NK-92 (cell line): Measurements from ENCODE around the gene SGMS1.

Source experiments
- DNase-seq: peaks from one replicate; lab custom pipeline; 2025; ENCODE audit not compliant: unreplicated experiment; lab: John Stamatoyannopoulos, UW

Gene SGMS1

DNA sequence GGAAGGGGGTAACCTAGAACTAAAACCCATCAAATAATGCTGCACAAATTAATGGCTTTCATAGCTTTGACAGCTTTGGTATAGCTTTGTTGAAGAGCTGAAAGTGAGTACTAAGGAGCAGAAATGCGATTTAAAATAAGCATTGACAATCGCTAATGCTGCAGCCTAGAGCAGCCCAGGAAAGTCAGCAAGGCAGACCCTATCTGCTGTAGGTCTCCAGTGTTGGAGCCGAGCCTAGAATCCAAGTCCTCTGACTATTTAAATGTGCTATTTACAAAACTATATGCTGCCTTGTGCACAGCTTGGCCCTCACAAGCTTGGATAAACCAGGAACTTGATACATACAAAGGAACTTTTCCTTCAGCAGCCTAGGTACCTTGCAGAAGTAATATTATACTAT, 307.6 kb downstream of the SGMS1 start:
- no peak for DNase-seq

DNA sequence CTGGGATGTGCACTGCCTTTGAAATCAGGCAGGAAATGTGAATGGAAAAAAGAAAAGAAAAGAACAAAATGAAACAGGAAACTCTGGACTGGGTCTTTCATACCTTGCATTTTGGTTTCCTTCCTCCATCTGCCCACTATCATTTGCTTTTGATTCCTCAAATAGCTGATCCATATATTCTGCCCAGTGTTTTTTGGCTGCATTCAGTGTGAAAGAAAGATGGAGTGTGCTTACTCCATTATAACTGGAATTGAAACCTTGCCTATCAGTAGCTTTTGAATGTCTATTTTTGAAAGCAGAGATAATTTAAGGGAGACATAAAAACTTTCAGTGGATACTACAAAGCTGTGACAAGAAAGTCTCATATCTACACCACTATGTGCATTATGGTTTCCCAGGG, 308.3 kb downstream of the SGMS1 start:
- no peak for DNase-seq

GRCh38 chr10:50314169-50315071, 309.3 kb downstream of the SGMS1 start:
- no peak for DNase-seq

- DNase-seq: no peak
Observed at GRCh38 chr10:50312464-50313437, 311.0 kb downstream of the SGMS1 start.

- DNase-seq: no peak
Observed at GRCh38 chr10:50310560-50311174, 313.1 kb downstream of the SGMS1 start.

- DNase-seq: no peak
Observed at GRCh38 chr10:50309342-50309741, 314.4 kb downstream of the SGMS1 start.

GRCh38 chr10:50304660-50305059, 319.1 kb downstream of the SGMS1 start:
- DNase-seq: no peak

DNA sequence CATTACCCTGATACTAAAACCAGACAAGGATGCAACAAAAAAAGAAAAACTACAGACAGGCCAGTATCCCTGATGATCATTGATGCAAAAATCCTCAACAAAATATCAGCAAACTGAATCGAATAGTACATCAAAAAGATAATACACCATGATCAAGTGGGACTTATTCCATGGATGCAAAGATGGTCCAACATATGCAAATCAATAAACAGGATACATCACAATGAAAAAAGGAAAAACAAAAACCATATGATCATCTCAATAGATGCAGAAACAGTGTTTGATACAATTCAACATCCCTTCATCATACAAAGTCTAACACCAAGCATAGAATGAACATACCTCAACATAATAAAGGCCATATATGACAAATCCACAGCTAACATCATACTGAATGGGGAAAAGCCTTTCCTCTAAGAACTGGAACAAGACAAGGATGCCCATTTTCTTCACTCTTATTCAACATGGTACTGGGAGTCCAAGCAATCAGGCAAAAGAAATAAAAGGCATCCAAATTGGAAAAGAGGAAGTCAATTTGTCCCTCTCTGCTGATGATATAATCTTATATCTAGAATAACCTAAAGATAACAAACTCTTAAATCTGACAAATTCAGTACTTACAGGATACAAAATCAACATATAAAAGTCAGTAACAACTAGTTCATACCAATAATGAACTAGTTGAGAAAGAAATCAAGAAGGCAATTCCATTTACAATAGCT, 323.6 kb downstream of the SGMS1 start:
- no peak for DNase-seq

- DNase-seq: no peak
Observed at GRCh38 chr10:50295367-50295766, 328.4 kb downstream of the SGMS1 start.

GRCh38 chr10:50294582-50294981, 329.2 kb downstream of the SGMS1 start:
- no peak for DNase-seq

DNA sequence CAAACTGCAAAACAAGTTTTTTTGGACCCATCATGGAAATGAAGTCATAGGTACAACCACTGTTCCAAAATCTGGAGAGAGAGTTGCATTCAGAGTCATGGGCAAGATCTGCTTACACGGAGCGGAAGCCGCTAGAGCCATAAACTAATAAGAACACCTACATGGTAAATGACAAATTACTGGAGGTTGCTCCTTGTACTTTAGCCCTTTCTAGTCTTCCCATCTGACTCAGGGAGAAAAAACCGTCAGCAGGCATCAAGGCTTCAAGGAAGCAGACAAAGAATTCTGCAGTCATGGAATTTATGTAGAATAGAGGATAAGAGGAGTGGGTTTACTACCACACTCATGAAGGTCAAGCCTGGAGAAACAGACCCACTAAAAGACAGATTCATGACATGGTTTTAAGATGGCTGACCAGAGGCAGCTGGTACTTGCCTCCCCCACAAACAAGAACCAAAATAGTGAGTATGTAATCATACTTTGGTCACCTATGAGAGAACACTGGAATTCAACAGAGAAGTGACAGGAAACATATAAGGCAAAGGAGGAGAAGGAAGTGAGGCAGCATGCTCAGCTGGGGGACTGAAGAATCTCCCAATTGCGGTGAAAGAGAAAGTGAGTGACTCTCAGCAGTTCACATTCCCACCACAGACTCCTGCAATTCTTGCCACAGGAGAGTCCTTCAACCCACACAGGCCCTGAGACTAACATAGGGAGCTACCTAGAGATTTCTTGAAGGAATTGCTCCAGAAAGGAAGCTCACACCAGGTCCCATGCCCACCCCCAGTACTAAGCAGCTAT, 330.0 kb downstream of the SGMS1 start:
- DNase-seq: no peak

DNA sequence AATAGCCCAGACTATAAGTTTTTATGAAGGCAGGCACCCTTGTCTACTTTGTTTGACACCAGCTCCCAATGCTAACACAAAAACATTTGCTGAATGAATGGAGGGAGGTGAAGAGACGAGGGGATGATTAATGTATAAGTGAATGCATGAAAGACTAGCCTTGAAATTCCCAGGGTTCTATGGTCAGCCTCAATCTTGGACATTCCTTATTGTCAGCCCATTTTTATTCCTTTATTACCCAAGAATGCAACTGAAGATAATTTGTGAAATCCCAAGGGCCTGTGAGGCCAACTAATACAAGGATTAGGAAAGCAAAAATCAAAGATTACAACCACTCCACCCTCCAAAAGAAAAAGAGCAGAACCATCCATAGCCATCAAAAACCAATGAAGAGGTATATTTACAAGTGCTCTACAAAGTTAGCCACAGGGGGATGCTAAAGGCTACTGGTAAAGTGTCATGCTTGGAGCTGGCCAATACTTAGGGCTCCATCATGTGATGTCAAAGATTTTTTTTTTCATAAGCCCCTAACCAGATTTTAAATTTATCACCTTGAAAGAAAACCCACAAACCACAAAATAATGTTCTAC, 332.4 kb downstream of the SGMS1 start:
- DNase-seq: no peak

- DNase-seq: no peak
Observed at GRCh38 chr10:50289196-50289595, 334.6 kb downstream of the SGMS1 start.

- DNase-seq: no peak
Observed at GRCh38 chr10:50286996-50287803, 336.6 kb downstream of the SGMS1 start.

GRCh38 chr10:50286517-50286916, 337.2 kb downstream of the SGMS1 start:
- DNase-seq: no peak

GRCh38 chr10:50281967-50282522, 341.7 kb downstream of the SGMS1 start:
- DNase-seq: no peak

DNA sequence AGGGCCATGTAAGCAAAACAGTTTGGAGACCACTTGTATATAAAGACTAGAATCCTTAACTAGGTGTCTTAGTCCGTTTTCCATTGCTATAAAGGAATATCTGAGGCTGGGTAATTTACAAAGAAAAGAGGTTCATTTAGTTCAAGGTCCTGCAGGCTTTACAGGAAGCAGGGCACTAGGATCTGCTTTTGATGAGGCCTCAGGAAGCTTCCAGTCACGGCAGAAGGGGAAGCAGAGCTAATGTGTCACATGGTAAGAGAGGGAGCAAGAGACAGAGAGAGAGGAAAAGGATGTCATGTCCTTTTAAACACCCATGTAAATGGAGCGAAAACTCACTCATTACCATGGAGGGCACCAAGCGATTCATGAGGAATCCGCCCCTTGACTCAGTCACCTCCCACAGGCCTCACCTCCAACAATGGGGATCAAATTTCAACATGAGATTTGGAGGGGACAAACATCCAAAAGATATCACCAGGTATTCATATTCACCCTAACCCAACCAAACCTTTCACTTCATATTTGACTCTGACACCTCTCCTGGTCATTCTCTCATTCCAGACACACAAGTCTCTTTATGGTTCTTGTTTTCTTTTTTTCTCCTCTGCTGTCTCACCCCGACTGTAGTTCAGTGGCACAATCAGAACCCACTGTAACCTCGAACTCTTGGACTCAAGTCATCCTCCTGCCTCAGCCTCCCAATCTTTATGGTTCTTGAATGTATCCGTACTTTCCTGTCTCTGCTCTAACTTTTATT, 342.4 kb downstream of the SGMS1 start:
- no peak for DNase-seq
